ENCODE measurements around the gene GPR55.

- no peak for TF ChIP-seq POLR2A (IDR thresholded peaks at IDR 0.05)
- TF ChIP-seq, protein P1, sequence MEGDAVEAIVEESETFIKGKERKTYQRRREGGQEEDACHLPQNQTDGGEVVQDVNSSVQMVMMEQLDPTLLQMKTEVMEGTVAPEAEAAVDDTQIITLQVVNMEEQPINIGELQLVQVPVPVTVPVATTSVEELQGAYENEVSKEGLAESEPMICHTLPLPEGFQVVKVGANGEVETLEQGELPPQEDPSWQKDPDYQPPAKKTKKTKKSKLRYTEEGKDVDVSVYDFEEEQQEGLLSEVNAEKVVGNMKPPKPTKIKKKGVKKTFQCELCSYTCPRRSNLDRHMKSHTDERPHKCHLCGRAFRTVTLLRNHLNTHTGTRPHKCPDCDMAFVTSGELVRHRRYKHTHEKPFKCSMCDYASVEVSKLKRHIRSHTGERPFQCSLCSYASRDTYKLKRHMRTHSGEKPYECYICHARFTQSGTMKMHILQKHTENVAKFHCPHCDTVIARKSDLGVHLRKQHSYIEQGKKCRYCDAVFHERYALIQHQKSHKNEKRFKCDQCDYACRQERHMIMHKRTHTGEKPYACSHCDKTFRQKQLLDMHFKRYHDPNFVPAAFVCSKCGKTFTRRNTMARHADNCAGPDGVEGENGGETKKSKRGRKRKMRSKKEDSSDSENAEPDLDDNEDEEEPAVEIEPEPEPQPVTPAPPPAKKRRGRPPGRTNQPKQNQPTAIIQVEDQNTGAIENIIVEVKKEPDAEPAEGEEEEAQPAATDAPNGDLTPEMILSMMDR (IDR thresholded peaks at IDR 0.05): no peak
Observed at GRCh38 chr2:230927711-230928341, 2.8 kb upstream of the GPR55 start.
